ENCODE measurements around the gene CREB3L2. TPM values are rescaled to one million over a fixed set of nuclear protein-coding genes. Genes with fewer than 3 reads are reported as not detected.
A peak's percentile ranks its signal among the peaks of the same experiment; 100 is the strongest.

The CREB3L2 gene
- total RNA-seq, 1 donor from 2014 or later, result 28.2 TPM

DNA sequence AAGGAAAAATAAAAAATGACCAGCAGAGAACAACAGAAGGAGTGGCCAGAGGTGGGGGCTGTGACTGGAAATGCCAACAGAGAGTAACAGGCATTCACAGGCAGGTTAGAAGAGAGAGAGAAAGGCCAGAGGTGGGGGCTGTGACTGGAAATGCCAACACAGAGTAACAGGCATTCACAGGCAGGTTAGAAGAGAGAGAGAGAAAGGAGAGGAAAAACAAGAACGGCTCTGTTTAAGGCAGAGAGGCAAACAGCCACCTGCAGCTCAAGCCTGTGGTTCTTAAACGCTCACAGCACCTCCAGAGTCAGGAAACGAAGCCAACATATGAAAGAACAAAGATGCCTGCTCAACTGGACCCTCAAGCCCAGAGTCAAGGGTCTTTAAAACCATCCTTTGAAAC, 115.6 kb downstream of the CREB3L2 start:
- DNase-seq (ENCODE audit: low read depth), result no peak
- peaks cover 2% of the 10 kb centered on the region for H3K36me3 ChIP-seq (ENCODE audit: control insufficient read depth, insufficient read depth, low read length)
- TF ChIP-seq, protein P1, sequence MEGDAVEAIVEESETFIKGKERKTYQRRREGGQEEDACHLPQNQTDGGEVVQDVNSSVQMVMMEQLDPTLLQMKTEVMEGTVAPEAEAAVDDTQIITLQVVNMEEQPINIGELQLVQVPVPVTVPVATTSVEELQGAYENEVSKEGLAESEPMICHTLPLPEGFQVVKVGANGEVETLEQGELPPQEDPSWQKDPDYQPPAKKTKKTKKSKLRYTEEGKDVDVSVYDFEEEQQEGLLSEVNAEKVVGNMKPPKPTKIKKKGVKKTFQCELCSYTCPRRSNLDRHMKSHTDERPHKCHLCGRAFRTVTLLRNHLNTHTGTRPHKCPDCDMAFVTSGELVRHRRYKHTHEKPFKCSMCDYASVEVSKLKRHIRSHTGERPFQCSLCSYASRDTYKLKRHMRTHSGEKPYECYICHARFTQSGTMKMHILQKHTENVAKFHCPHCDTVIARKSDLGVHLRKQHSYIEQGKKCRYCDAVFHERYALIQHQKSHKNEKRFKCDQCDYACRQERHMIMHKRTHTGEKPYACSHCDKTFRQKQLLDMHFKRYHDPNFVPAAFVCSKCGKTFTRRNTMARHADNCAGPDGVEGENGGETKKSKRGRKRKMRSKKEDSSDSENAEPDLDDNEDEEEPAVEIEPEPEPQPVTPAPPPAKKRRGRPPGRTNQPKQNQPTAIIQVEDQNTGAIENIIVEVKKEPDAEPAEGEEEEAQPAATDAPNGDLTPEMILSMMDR (IDR thresholded peaks at IDR 0.05; ENCODE audit: insufficient read depth, low read length, poor library complexity, severe bottlenecking), result no peak
- H3K4me3 ChIP-seq (ENCODE audit: low read depth, low read length), result no peak overlapping the region
- H3K27me3 ChIP-seq (ENCODE audit: control insufficient read depth, insufficient read depth, low read length), result no peaks in the 10 kb centered on the region

DNA sequence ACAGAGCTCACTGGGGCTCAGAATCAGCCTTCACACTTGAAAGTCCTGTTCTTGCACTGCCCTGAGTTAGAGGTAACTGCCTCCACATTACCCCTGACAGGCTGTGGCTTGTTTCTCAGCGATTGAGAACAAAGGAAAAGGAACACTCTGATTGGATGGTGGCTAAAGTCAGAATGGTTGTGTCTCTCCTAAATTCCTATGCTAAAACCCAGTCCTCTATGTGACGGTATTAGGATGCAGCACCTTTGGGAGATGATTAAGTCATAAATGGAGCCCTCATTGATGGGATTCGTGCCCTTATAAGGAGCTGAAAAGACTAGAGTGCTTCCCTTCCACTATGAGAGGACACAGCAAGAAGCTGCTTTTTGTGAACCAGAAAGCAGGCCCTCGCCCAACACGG, 116.2 kb downstream of the CREB3L2 start:
- no peaks in the 10 kb centered on the region for H3K27me3 ChIP-seq (ENCODE audit: control insufficient read depth, insufficient read depth, low read length)
- no peak overlapping the region for H3K4me3 ChIP-seq (ENCODE audit: low read depth, low read length)
- DNase-seq (ENCODE audit: low read depth), result no peak
- TF ChIP-seq, protein P1 (IDR thresholded peaks at IDR 0.05; ENCODE audit: insufficient read depth, low read length, poor library complexity, severe bottlenecking), result no peak
- peaks cover 2% of the 10 kb centered on the region for H3K36me3 ChIP-seq (ENCODE audit: control insufficient read depth, insufficient read depth, low read length)

DNA sequence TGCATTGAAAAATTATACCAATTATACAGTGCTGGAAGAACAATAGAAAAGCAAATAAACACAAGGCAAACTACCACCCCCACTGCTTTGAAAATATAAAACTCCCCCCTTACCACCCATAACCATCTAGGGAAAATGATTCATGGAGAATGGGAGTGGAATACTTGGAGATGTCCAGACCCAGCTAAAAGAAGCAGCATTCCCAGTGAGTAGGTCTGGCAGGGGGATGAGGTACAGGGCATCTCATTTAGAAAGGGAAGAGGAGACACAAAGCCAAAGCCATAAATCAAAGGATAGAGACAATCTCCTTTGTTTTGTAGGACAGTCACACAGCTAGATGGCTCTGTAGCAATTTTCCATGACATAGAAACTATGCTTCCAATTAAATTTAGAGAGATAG, 119.1 kb downstream of the CREB3L2 start:
- no peak for DNase-seq (ENCODE audit: low read depth)

DNA sequence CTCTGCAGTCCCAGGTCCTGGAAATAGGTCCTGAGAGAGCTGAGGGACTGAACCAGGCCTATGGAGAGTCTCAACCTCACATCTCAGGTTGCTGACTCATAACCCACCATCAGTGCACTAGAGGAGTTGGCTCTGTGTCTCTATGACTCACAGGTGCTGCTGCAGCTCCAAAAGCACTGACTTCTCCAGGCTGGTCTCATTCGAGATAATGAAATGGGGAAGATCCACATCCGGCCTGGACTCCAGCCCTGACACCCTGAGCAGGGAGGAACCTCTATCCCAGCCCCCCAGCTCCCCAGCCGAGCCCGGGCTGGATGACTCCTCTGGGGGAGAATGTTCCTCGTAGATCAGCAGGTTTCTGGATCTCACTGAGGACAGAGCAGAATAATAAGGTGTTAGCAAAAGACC, 119.6 kb downstream of the CREB3L2 start:
- H3K4me3 ChIP-seq (ENCODE audit: low read depth, low read length), result no peak overlapping the region
- DNase-seq (ENCODE audit: low read depth), result peak; percentile 94

More for the DNA sequence above, 119.1 kb downstream of the CREB3L2 start:
- no peaks in the 10 kb centered on the region for H3K27me3 ChIP-seq (ENCODE audit: control insufficient read depth, insufficient read depth, low read length)
- peaks cover 2% of the 10 kb centered on the region for H3K36me3 ChIP-seq (ENCODE audit: control insufficient read depth, insufficient read depth, low read length)
- H3K4me3 ChIP-seq (ENCODE audit: low read depth, low read length), result no peak overlapping the region
- TF ChIP-seq, protein P1 (IDR thresholded peaks at IDR 0.05; ENCODE audit: insufficient read depth, low read length, poor library complexity, severe bottlenecking), result no peak

DNA sequence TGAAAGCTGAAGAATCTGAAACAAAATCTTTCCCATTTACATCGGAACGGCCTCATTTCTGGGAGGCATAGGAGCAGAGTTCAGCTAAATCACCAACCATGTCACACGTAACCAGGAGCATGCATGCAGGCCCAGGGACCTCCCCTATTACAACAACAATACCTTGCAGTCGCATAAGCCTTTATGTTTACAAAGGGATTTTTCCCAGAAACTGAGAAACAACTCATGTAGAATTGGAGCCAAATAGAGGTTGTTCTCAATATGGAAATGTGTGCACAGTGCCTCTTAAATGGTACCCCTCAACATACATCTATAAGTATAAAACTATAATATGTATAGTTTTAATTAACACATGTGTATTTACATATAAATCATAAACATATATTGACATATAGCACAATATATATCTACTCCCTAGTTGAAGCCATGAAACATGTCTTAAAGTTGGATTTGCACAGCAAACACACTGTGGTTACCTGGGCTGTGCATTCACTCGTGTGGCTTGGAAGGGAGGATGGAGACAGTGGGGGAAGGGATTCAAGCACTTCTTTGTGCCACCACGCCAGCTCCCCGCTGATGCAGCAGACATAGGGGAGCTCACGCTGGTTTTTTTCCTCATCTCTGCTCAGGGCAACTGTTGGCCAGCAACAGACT, 120.2 kb downstream of the CREB3L2 start:
- TF ChIP-seq, protein P1 (IDR thresholded peaks at IDR 0.05; ENCODE audit: insufficient read depth, low read length, poor library complexity, severe bottlenecking), result no peak
- no peak for DNase-seq (ENCODE audit: low read depth)
- no peak overlapping the region for H3K4me3 ChIP-seq (ENCODE audit: low read depth, low read length)
- H3K36me3 ChIP-seq (ENCODE audit: control insufficient read depth, insufficient read depth, low read length), result peaks cover 2% of the 10 kb centered on the region
- no peaks in the 10 kb centered on the region for H3K27me3 ChIP-seq (ENCODE audit: control insufficient read depth, insufficient read depth, low read length)

More for the DNA sequence above, 119.6 kb downstream of the CREB3L2 start:
- TF ChIP-seq, protein P1 (IDR thresholded peaks at IDR 0.05; ENCODE audit: insufficient read depth, low read length, poor library complexity, severe bottlenecking), result no peak
- peaks cover 2% of the 10 kb centered on the region for H3K36me3 ChIP-seq (ENCODE audit: control insufficient read depth, insufficient read depth, low read length)
- no peaks in the 10 kb centered on the region for H3K27me3 ChIP-seq (ENCODE audit: control insufficient read depth, insufficient read depth, low read length)

DNA sequence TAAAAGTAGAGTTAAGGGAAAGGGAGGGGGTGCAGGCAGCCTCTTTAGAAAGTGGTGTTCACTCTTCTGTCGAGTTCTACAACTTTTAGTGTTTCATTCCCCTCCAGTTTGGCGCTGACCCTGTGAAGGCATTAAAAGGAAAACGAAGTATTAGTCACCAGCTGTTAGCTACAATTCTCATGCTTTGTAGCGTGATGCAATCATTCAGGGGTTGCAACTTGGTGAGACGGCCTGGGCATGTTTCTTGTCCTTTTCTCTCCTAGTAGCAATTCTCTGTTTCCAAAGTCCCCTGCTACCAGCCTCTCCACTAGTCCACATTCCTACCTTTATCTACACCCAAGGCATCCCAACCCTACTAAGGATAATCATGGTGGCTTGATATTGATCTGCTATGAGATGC, 121.5 kb downstream of the CREB3L2 start:
- Histone ChIP-seq H3K4me3 (ENCODE audit: low read depth, low read length) (no peak overlapping the region), H3K36me3 (ENCODE audit: control insufficient read depth, insufficient read depth, low read length) (peaks cover 2% of the 10 kb centered on the region), H3K27me3 (ENCODE audit: control insufficient read depth, insufficient read depth, low read length) (no peaks in the 10 kb centered on the region)
- TF ChIP-seq, protein P1 (IDR thresholded peaks at IDR 0.05; ENCODE audit: insufficient read depth, low read length, poor library complexity, severe bottlenecking), result no peak
- DNase-seq (ENCODE audit: low read depth), result no peak
